HG02943 (cell line): ENCODE data around the gene CANT1.

ENCODE experiments used
- ATAC-seq: cut with Tn5 transposase; IDR thresholded peaks from one replicate; pipeline ENCODE4 v1.9.1; 2021; ENCODE audit warnings: mild to moderate bottlenecking, low read depth, moderate library complexity; ENCODE audit not compliant: unreplicated experiment

CANT1 gene

GRCh38 chr17:79012563-79013134, 3.1 kb upstream of the CANT1 start:
- no peak for ATAC-seq

- no peak for ATAC-seq
Measured at GRCh38 chr17:79011451-79012147, 2.0 kb upstream of the CANT1 start.

DNA sequence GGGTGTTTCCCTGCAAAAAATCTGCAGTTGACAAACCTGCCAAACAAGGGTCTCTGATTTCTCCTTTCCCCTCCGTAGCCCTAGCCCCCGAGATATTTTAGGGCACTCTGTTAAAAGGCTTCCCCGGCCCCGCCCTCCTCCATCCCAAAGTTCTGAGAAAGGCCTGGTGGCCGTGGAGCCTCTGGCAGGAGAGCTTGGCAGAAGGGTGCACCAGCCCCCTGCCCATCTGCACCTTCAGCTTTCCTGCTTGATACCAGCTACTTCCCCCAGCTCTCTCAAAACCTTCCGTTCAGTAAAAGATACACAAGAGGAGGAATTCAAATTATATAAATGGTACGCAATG, 711 bp upstream of the CANT1 start:
- ATAC-seq, result no peak

DNA sequence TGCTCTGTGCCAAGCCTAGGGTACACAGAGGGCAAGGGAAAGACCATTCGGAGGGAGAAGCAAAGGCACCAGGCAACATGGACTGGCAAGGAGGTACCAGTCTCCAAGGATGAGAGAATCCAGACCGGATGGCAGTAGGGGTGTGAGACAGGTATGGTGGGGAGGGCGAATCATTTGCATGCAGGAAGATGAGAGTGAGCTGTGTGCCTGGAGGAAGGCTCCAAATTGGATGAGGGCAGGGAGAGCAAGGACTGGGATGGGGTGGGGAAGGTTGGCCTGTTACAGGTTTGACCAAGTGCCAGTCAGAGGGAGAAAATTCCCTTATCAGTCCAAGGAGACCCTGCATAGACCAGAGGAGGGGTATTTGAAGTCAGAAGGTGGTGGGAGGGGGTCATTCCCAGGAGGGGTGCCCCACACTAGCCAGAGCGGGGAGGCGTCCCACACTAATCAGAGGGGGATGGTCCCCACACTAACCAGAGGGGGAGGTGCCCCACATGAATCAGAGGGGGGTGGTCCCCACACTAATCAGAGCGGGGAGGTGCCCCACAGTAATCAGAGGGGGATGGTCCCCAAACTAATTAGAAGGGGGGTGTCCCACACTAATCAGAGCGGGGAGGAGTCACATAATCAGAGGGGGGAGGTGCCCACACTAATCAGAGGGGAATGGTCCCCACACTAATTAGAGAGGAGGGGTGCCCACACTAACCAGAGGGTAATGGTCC, 737 bp downstream of the CANT1 start:
- ATAC-seq, result no peak

DNA sequence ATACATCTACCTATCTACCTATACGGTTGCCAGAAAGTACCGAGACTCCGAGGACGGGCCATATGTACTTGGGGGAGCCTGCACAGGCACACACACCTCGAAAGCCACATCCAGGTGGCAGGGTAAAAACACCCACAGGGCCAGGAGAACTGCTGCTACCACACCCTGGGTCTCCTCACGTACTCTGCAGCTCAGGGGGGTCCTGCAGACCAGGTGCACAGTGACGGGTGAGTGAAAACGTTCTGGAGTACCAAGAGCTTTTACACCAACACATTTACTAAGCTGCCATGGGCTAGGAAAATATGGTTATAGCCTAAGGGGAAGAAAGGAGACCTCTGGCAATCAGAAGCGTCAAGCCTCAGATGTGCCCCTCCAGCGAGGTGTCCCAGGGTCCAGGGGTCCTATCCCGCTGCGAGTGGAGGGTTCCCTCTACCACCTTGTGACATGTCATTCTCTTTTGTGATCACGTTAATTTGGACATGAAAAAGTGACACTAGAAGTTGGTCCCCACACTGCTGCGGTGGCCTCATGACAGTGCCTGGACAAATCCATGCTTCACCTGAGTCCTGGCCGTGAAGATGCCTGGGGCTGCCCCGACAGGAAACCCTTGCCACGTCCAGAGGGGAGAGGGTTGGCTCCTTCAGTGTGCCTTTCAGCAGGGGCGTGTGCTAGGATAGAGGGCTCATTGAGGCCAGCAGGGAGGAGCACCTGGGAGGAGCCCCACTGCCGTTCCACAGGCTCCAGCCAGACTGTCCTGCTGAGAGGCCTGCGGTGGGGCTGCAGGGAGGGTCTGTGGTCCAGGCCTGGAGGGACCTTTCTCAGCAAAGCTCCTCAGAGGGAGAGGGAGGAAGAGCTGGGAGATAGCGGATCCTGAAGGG, 1.8 kb downstream of the CANT1 start:
- ATAC-seq, result no peak

DNA sequence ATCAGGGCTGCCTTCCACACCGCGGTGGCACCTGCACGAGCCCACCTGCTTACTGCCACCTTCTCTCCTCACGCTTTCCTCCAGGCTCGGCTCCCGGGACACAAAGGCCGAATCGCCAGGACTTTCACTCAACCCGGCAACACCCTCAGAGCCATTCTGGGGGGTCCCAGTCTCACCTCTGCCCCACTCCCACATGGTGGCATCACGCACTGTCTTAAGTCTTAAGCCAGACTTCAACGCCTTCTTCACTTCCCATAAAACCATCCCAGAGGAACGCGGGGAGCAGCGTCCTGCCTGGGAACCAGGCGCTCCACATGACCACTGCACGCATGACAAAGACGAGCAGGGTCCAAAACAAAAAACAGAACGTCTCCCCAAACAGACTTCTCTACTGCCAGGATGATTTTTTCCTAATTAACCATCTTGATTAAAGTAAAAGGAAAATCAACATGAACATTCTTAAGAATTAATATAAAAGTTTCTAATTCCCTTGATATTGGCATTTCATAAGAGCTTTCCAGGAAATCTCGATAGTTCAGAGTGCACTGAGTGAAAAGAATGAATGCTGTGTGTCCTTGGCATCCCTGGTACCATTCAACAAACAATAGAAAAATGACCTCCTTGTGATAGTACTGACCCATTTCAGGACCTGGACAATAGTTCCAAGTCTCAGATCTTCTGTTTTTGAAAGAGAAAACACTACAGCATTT, 2.6 kb downstream of the CANT1 start:
- ATAC-seq, result no peak

- no peak for ATAC-seq
Measured at GRCh38 chr17:79006046-79006445, 3.5 kb downstream of the CANT1 start.

DNA sequence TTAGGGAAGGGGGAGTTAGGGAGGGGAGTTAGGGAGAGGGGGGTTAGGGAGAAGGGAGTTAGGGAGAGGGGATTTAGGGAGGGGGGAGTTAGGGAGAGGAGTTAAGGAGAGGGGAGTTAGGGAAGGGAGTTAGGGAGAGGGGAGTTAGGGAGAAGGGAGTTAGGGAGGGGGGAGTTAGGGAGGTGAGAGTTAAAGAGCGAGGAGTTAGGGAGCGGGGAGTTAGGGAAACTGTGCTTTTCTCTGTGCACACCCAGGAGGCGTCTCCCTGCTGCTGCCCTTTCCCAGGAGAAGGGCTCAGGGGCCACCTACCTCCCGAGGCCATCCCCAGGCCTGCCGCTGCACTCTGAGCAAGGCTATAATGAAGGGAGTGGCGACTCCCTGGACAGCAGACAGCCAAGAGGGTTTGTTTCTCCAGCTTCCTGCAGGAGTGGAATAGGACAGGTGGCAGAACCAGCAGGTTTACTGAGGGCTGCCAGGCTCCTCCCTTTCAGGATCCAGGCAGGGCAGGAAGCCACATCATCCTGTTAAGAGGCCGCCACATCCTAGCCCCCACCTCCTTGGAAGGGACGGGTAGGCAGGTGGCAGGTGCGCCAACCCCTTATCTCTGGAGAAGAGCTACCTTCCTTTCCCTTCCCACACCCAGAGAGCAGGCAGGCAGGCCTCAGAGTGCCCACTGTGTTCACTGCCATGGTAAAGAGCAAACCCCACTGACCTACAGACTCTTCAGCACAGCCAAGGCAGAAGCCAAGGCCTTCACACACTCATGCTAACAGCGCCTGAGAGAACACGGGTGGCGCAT, 4.3 kb downstream of the CANT1 start:
- no peak for ATAC-seq

- ATAC-seq, result no peak
Measured at GRCh38 chr17:79003661-79004411, 5.7 kb downstream of the CANT1 start.

DNA sequence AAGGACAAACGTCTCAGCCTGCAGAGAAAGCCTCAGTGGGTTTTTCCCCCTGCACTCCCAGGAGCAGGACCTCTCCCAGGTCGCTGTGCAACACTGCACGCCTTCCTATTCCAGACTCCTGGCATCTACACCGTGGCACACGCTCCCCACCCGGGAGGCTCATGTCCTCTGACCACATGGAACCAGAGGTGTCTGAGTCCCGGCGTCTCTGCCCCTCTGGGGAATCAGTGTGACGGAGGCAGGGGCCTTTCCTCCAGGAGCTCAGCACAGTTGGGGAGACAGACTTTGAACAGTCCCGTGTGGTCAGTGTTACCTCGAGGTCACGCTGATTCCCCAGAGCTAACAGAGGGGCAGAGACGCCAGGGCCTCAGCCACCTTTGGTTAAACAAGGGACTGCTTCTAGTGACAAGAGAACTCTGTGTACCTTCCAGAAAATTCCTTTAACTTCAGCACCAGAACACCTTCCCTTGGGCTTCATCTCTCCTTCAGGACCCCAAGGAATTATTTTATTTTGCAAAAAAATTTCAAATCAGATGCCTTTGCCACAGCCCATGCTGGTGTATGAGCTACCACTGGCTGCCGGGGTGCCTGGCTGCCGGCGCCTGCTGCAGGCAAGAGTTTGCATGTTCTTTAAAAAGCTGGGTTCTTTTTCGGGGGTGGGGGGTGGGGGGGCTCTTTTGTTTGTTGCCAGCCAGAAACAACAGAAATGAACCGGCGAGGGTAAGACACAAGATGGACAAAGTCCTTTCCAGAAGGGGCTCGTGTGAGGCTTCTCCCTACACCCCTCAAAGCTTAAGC, 6.6 kb downstream of the CANT1 start:
- no peak for ATAC-seq

- no peak for ATAC-seq
Measured at GRCh38 chr17:79002291-79002690, 7.3 kb downstream of the CANT1 start.

GRCh38 chr17:79001190-79002020, 8.2 kb downstream of the CANT1 start:
- no peak for ATAC-seq

- ATAC-seq, result no peak
Measured at GRCh38 chr17:79000396-79001189, 9.0 kb downstream of the CANT1 start.

- no peak for ATAC-seq
Measured at GRCh38 chr17:78999947-79000395, 9.6 kb downstream of the CANT1 start.

GRCh38 chr17:78999056-78999768, 10.4 kb downstream of the CANT1 start:
- ATAC-seq, result no peak
